ENCODE results near the gene MDC1.
"Not testable (repeated sequence)": the region's sequence is repeated elsewhere in the genome, so short reads cannot be mapped to it uniquely, and the experiment has no call there.

The MDC1 gene

DNA sequence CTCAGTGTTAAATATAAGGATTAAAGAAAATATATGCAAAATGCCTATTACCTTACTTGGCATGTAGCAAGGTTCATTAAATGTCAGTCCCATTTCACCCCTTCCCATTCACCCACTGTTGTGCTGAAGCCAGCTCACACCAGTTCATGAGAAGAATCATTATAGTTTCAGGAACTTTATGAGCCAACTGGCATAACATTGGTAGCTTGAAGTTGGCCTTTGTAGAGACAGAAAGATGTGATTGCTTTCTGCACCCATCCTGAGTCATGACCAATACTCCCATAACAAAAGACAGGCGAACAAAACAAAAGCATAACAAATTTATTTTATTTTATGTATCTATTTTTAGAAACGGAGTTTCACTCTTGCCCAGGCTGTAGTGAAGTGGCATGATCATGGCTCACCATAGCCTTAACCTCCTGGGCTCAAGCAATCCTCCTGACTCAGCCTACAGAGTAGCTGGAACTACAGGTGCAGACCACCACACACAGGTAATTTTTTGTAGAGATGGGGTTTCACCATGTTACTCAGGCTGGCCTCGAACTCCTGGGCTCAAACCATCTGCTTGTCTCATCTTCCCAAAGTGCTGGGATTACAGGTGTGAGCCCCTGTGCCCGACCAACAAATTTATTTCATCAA is 44.8 kb upstream of the MDC1 start:
- Histone ChIP-seq H3K9me3 (ENCODE audit: insufficient read depth, low read length) (no peaks in the 10 kb centered on the region), H3K9ac (ENCODE audit: insufficient read length, low read depth) (no peak overlapping the region), H3K36me3 (ENCODE audit: insufficient read depth, insufficient read length, low read length) (no peaks in the 10 kb centered on the region), H3K4me1 (ENCODE audit: insufficient read depth, insufficient read length) (peaks cover 3% of the 10 kb centered on the region), H3K27me3 (ENCODE audit: insufficient read depth, insufficient read length) (no peaks in the 10 kb centered on the region), H3K4me3 (ENCODE audit: insufficient read length, low read depth) (no peak overlapping the region)
- no peak for DNase-seq (ENCODE audit: low read depth, low spot score)
- TF ChIP-seq YY1 (IDR thresholded peaks at IDR 0.05; ENCODE audit: insufficient read depth, insufficient read length), result no peak
- TF ChIP-seq SUZ12 (IDR thresholded peaks at IDR 0.05; ENCODE audit: extremely low read depth, insufficient read depth, insufficient read length), result no peak
- TF ChIP-seq ZNF274 (IDR thresholded peaks at IDR 0.05; ENCODE audit: low read depth, low read length), result no peak

GRCh38 chr6:30760549-30760948 is 43.5 kb upstream of the MDC1 start:
- H3K4me3 ChIP-seq (ENCODE audit: insufficient read length, low read depth), result no peak overlapping the region
- no peaks in the 10 kb centered on the region for H3K27me3 ChIP-seq (ENCODE audit: insufficient read depth, insufficient read length)

GRCh38 chr6:30759575-30760239 is 42.6 kb upstream of the MDC1 start:
- Histone ChIP-seq H3K9ac (ENCODE audit: insufficient read length, low read depth) (no peak overlapping the region), H3K9me3 (ENCODE audit: insufficient read depth, low read length) (no peaks in the 10 kb centered on the region), H3K36me3 (ENCODE audit: insufficient read depth, insufficient read length, low read length) (no peaks in the 10 kb centered on the region), H3K27me3 (ENCODE audit: insufficient read depth, insufficient read length) (no peaks in the 10 kb centered on the region), H3K4me1 (ENCODE audit: insufficient read depth, insufficient read length) (no peaks in the 10 kb centered on the region), H3K4me3 (ENCODE audit: insufficient read length, low read depth) (no peak overlapping the region)
- DNase-seq (ENCODE audit: low read depth, low spot score), result no peak
- TF ChIP-seq YY1 (IDR thresholded peaks at IDR 0.05; ENCODE audit: insufficient read depth, insufficient read length) (no peak), SUZ12 (IDR thresholded peaks at IDR 0.05; ENCODE audit: extremely low read depth, insufficient read depth, insufficient read length) (no peak), ZNF274 (IDR thresholded peaks at IDR 0.05; ENCODE audit: low read depth, low read length) (no peak)

More at GRCh38 chr6:30760549-30760948, 43.5 kb upstream of the MDC1 start:
- Histone ChIP-seq H3K4me1 (ENCODE audit: insufficient read depth, insufficient read length) (no peaks in the 10 kb centered on the region), H3K9ac (ENCODE audit: insufficient read length, low read depth) (no peak overlapping the region), H3K9me3 (ENCODE audit: insufficient read depth, low read length) (no peaks in the 10 kb centered on the region), H3K36me3 (ENCODE audit: insufficient read depth, insufficient read length, low read length) (no peaks in the 10 kb centered on the region)
- TF ChIP-seq ZNF274 (IDR thresholded peaks at IDR 0.05; ENCODE audit: low read depth, low read length) (no peak), SUZ12 (IDR thresholded peaks at IDR 0.05; ENCODE audit: extremely low read depth, insufficient read depth, insufficient read length) (no peak), YY1 (IDR thresholded peaks at IDR 0.05; ENCODE audit: insufficient read depth, insufficient read length) (no peak)
- DNase-seq (ENCODE audit: low read depth, low spot score), result no peak

GRCh38 chr6:30757261-30757904 is 40.3 kb upstream of the MDC1 start:
- H3K9ac ChIP-seq (ENCODE audit: insufficient read length, low read depth), result no peak overlapping the region
- DNase-seq (ENCODE audit: low read depth, low spot score), result no peak
- no peak for TF ChIP-seq YY1 (IDR thresholded peaks at IDR 0.05; ENCODE audit: insufficient read depth, insufficient read length)
- TF ChIP-seq ZNF274 (IDR thresholded peaks at IDR 0.05; ENCODE audit: low read depth, low read length), result no peak
- TF ChIP-seq SUZ12 (IDR thresholded peaks at IDR 0.05; ENCODE audit: extremely low read depth, insufficient read depth, insufficient read length), result no peak
- H3K4me3 ChIP-seq (ENCODE audit: insufficient read length, low read depth), result no peak overlapping the region
- no peaks in the 10 kb centered on the region for H3K9me3 ChIP-seq (ENCODE audit: insufficient read depth, low read length)
- H3K27me3 ChIP-seq (ENCODE audit: insufficient read depth, insufficient read length), result no peaks in the 10 kb centered on the region
- H3K4me1 ChIP-seq (ENCODE audit: insufficient read depth, insufficient read length), result no peaks in the 10 kb centered on the region
- H3K36me3 ChIP-seq (ENCODE audit: insufficient read depth, insufficient read length, low read length), result no peaks in the 10 kb centered on the region

GRCh38 chr6:30756405-30757003 is 39.4 kb upstream of the MDC1 start:
- not testable (repeated sequence) for H3K4me1 ChIP-seq (ENCODE audit: insufficient read depth, insufficient read length); H3K36me3 ChIP-seq (ENCODE audit: insufficient read depth, insufficient read length, low read length); H3K4me3 ChIP-seq (ENCODE audit: insufficient read length, low read depth); H3K9me3 ChIP-seq (ENCODE audit: insufficient read depth, low read length); DNase-seq (ENCODE audit: low read depth, low spot score); H3K9ac ChIP-seq (ENCODE audit: insufficient read length, low read depth); H3K27me3 ChIP-seq (ENCODE audit: insufficient read depth, insufficient read length)

DNA sequence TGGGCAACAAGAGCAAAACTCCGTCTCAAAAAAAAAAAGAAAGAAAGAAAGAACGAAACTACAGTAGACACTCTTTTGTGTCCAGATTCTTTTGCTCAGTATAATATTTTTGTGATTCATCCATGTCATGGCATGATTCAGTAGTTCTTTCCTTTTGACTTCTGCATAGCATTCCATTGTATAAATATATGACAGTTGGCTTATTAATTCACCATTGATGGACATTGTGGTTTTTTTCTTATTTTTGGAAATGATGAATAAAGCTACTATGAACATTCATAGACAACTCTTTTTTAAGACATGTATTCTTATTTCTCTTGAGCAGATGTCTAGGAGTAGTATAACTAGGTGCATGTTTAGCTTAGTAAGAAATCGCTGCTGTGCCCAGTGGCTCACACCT is 37.5 kb upstream of the MDC1 start:
- no peaks in the 10 kb centered on the region for H3K9me3 ChIP-seq (ENCODE audit: insufficient read depth, low read length)
- no peaks in the 10 kb centered on the region for H3K36me3 ChIP-seq (ENCODE audit: insufficient read depth, insufficient read length, low read length)
- no peaks in the 10 kb centered on the region for H3K27me3 ChIP-seq (ENCODE audit: insufficient read depth, insufficient read length)
- no peak for TF ChIP-seq ZNF274 (IDR thresholded peaks at IDR 0.05; ENCODE audit: low read depth, low read length)
- no peak for TF ChIP-seq YY1 (IDR thresholded peaks at IDR 0.05; ENCODE audit: insufficient read depth, insufficient read length)
- no peak for TF ChIP-seq SUZ12 (IDR thresholded peaks at IDR 0.05; ENCODE audit: extremely low read depth, insufficient read depth, insufficient read length)
- no peaks in the 10 kb centered on the region for H3K4me1 ChIP-seq (ENCODE audit: insufficient read depth, insufficient read length)
- H3K4me3 ChIP-seq (ENCODE audit: insufficient read length, low read depth), result no peak overlapping the region
- no peak overlapping the region for H3K9ac ChIP-seq (ENCODE audit: insufficient read length, low read depth)
- DNase-seq (ENCODE audit: low read depth, low spot score), result no peak

All from NT2/D1 (cell line).